Smooth muscle cell of the brain vasculature (primary cell): Measurements from ENCODE around the gene TMEM185B.

Experiments used
- DNase-seq: peaks from one replicate; pipeline ENCODE4 v3.0.0-alpha.2; 2012; ENCODE audit warnings: low read depth, low spot score

Gene TMEM185B

DNA sequence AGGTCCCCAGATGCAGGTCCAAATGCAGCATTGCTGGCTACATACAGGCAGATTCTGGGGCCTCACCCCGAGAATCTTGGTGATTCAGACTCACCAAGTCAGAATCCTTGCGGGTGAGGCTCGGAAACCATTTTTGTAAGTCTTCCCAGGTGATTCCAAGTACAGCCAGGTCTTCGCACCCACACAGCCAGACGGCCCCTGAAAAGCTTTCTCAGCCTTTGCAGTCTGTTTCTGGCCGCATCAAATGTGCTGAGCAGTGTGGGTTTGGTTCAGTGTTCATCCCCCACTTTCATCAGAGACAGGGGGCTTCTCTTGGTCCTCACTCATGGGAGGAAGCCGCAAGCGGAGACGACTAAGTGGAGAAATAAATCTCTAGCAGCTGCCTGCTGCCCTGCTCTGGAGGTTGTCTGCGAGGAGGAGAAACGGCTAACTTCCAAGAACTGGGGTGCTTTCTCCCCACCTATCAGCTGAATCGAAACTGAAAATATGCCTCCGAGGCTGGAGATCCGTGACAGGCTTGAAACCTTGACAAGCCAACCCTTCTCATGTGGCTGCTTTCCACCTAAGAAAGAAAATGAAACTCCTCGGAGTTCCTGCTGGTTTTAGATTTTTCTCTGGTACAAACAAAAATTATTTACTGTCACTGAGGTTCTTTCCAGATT lies 8.9 kb upstream of the TMEM185B start:
- DNase-seq = no peak

DNA sequence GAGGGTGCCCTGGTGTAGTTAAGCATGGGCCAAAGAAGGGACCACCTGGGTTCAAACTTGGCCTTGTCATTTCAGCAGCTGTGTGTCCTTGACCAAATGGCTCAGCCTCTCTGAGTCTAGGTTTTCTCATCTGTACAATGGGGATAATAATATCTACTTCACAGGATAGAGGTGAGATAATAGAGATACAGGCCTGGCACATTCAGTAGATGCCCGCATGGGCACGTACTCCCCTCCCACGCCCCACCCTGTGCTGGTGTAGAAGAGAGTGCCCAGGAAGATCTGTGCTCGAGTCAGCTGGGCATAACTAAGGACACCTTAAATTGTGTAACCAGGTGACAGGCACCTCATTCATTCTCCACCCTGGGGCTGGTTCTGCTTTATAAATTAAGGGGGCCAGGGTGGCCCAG lies 8.4 kb upstream of the TMEM185B start:
- no peak for DNase-seq

DNA sequence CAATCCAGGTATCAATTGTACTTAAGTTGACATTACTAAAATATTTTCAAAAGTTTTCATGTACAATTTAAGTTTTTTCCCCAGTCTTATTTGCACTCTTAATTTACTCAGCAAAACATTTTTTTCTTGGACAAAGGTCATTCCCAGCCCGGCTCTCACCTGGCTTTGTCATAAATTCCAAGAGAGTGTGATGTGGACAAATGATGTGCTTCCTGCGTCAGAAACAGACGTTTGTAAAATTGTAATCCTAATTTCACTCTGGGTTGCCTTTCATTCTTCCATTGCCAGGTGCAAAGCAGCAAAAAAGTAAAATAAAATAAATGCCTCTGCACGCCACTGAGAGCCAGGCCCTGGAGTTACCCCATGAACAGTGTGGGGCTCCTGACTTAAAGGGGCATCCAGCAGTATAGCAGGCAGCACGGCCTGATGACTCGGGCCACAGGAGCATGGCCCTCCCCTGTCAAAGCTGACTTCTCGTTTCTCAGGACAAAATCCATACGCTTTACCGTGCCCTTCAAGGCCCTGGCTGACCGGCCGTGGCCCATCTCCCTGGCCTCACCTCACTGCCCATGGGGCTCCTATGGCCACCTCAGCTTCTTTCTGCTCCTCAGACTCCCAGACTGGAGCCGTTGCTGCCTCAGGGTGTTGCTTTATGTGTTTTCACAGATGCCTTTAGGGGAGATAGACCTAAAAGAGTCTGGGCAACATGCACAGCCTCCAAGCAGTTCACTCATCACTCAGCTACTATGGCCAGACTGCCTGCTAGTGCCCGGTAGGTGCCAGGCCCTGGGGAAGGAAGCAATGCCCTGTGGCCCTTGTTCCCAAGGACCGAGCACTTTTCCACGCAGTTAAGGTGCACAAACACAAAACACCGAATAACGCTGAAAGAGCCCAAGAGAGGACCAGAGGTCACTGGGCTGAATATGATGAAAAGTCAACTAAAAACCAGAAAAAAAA lies 7.6 kb upstream of the TMEM185B start:
- no peak for DNase-seq

- no peak for DNase-seq
Observed at GRCh38 chr2:120229341-120229740, 6.1 kb upstream of the TMEM185B start.

DNA sequence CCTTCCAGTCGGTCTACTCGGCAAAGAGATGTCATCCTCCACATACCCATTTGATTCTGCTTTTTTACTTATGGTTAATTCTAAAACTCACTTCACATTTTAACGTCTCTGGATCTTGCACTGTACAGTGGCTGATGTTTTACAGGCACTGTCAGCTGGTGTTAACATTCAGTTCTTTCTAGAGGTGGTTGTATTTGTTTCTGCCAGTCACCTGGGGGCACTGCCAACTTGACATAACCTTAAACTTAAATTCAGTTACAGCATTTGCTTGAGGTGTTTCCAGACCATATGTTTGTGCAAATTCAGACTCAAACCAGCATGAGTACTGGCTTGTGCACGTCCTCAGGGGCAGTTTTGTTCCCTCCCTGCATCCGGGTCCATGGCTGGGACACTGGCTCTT lies 5.3 kb upstream of the TMEM185B start:
- no peak for DNase-seq

DNA sequence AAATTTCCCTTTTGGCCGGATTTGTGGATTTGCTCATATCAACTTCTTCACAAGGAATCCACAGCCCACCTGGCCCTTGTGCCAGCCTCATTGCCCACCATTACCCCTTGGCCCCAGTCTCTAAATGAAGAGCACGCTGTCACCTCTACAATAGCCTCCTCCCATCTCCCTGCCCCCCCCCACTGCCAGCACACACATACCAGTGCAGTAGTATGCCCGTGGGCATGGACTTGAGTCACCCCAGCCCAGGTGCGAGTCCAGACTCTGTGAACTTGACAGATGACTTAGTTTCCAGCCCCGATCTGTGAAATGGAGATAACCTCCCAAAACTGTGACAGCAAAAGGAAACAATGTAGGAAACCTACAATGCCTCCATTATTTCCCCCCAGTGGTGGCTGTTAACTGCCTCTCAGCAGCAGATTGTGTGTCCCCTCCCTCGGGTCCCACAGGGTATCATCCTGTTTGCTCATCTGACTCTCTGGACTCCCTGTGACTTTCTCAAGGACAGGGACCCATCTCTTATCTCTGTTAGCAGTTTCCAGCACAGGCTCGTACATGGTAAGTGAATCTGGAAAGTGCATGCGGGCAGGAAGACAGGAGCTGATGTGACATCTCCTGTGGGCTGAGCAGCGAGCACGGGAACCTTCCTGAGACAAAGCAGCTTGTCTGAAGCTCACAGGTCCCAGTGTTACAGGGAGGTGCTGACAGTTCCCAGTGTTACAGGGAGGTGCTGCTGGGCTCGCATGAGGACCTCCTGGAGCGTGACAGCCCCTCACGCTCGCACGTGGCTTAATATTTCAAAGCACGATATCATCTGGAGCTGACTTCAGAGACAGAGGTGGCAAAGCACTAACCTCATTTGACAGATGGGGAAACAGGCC lies 4.2 kb upstream of the TMEM185B start:
- no peak for DNase-seq

GRCh38 chr2:120226316-120226715 lies 3.1 kb upstream of the TMEM185B start:
- no peak for DNase-seq

DNA sequence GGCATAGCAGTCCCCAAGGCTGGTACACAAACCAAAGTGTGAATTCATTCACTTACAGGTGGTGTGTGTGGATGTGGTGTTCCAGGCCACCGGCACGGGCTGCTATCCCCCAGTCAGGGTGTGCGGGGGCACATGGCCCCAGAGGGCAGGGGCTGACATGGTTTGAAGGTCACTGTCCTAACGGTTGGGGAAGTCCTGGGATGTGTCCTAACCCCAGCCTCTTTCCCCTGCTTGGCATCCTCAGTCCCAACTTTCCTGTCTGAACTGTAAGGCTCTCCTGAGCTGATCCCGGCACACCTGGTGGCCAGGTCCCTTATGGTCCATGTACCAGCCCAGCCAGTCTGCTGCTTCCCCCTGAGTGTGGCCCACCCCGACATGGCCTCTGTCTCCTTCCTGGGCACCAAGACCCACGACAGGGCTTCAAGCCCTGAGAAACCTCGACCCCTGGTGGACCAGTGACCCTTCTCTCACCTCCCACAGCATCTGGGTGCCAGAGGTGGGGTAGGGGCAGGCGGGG lies 2.4 kb upstream of the TMEM185B start:
- DNase-seq = no peak

GRCh38 chr2:120224735-120225548 lies 1.7 kb upstream of the TMEM185B start:
- DNase-seq = no peak

DNA sequence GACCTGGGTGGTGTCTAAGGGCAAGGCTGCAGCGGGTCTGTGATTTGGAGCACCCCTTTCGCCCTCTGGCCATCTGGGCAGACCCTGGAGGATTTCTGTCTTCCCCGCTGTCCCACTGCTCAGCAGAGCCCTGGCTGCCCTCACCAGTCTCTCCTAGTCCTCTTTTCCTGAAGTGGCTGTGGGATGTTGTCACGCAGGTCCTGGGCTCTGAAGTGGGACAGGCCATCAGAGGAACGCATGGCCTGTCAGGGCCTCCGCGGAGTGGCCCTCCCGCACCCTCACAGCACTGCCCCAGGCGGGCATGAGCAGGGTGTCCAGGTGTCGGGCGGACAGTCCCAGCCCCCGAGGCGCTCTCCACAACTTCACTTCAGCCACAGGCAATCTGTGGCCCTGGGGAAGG lies 1.1 kb upstream of the TMEM185B start:
- DNase-seq = no peak

DNA sequence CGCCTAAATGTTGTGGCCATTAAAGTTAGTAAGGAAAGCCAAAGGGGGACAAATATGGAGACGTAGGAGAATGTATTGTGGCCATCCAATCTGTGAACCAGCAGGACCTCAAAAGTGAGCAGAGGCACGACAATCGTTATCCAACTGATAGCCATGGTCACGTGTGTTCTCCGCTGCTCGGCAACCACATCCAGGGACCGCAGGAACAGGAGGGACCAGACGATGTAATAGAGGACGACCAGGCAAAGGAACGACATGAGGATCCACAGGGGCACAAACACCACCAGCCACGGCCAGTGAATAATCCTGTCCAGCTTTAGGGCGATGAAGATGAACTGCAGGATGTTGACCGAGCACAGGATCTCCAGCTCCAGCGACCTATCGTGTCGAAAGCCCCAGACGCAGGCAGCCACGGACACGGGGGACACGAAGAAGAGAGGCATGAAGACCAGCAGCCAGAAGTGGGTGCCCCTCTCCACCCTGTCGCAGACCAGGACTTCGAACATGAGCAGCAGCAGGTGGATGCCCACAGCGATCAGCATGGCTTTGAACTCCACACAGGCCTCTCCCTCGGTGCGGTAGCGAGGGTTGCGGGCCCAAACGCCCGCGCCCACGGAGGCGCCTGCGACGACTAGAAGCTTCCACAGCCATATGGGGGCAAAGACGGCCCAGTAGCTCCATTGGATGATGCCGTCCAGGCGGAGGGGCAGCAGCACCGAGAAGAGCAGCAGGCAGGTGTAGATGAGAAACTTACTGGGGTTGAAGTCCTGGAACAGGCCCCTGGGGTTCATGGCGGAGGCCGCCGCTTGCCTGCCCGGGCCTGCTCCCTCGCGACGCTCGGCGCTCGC lies 790 bp downstream of the TMEM185B start:
- DNase-seq = no peak

GRCh38 chr2:120221616-120222015 lies 1.6 kb downstream of the TMEM185B start:
- DNase-seq = no peak

- DNase-seq = no peak
Observed at GRCh38 chr2:120220756-120221155, 2.4 kb downstream of the TMEM185B start.

GRCh38 chr2:120219766-120220165 lies 3.4 kb downstream of the TMEM185B start:
- no peak for DNase-seq

DNA sequence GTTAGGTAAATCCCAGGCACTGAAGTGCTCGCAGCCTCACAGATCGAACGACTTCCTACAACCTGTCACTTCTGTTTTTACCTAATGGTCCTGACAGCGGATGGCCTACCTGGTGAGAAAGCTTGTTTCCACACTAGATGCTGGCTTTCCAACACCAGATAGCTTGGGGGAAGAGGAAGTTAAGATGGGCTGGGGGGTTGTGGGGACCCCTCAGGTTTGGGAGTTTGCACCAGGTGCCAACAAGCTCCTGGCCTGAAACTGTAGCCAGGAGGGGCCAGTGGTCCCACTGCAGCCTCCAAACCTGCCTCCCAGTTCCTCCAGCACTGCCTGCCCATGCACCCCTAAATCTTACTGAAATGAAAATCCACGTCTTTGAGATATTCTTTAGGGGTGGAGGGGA lies 3.9 kb downstream of the TMEM185B start:
- no peak for DNase-seq

GRCh38 chr2:120218181-120218580 lies 5.0 kb downstream of the TMEM185B start:
- no peak for DNase-seq

GRCh38 chr2:120210270-120210693 lies 12.9 kb downstream of the TMEM185B start:
- DNase-seq = no peak

- no peak for DNase-seq
Observed at GRCh38 chr2:120209427-120210269, 13.6 kb downstream of the TMEM185B start.
